ENCODE data around the gene DNM3.

DNM3 gene

GRCh38 chr1:172344444-172344843 lies 503.1 kb downstream of the DNM3 start:
- TF ChIP-seq CTCF (IDR thresholded peaks at IDR 0.05; ENCODE audit: low read depth, low read length, missing control alignments): no peak
- H3K4me3 ChIP-seq (replicated peaks; ENCODE audit: low read depth, low read length): no peak overlapping the region
- DNase-seq (ENCODE audit: extremely low read depth, low read depth): no peak

- no peak for TF ChIP-seq CTCF (IDR thresholded peaks at IDR 0.05; ENCODE audit: low read depth, low read length, missing control alignments)
- no peak for DNase-seq (ENCODE audit: extremely low read depth, low read depth)
Observed at GRCh38 chr1:172345077-172345476, 503.8 kb downstream of the DNM3 start.

GRCh38 chr1:172347416-172347815 lies 506.1 kb downstream of the DNM3 start:
- no peak for DNase-seq (ENCODE audit: extremely low read depth, low read depth)
- no peak overlapping the region for H3K4me3 ChIP-seq (replicated peaks; ENCODE audit: low read depth, low read length)

More at GRCh38 chr1:172345077-172345476, 503.8 kb downstream of the DNM3 start:
- no peak overlapping the region for H3K4me3 ChIP-seq (replicated peaks; ENCODE audit: low read depth, low read length)

GRCh38 chr1:172350856-172351255 lies 509.6 kb downstream of the DNM3 start:
- TF ChIP-seq CTCF (IDR thresholded peaks at IDR 0.05; ENCODE audit: low read depth, low read length, missing control alignments): no peak
- H3K4me3 ChIP-seq (replicated peaks; ENCODE audit: low read depth, low read length): no peak overlapping the region
- DNase-seq (ENCODE audit: extremely low read depth, low read depth): no peak

More at GRCh38 chr1:172347416-172347815, 506.1 kb downstream of the DNM3 start:
- no peak for TF ChIP-seq CTCF (IDR thresholded peaks at IDR 0.05; ENCODE audit: low read depth, low read length, missing control alignments)

GRCh38 chr1:172351346-172351745 lies 510.0 kb downstream of the DNM3 start:
- no peak for TF ChIP-seq CTCF (IDR thresholded peaks at IDR 0.05; ENCODE audit: low read depth, low read length, missing control alignments)
- peak; percentile 56 for DNase-seq (ENCODE audit: extremely low read depth, low read depth)
- H3K4me3 ChIP-seq (replicated peaks; ENCODE audit: low read depth, low read length): no peak overlapping the region

GRCh38 chr1:172351754-172352161 lies 510.5 kb downstream of the DNM3 start:
- peak; percentile 59 for DNase-seq (ENCODE audit: extremely low read depth, low read depth)

More at GRCh38 chr1:172351754-172352161, 510.5 kb downstream of the DNM3 start:
- TF ChIP-seq CTCF (IDR thresholded peaks at IDR 0.05; ENCODE audit: low read depth, low read length, missing control alignments): no peak
- H3K4me3 ChIP-seq (replicated peaks; ENCODE audit: low read depth, low read length): no peak overlapping the region
